Body of pancreas (tissue), 2 donors: ENCODE measurements around the gene CEP72. TPM values are rescaled to one million over a fixed set of nuclear protein-coding genes. Genes with fewer than 3 reads are reported as not detected.

Experiments
- total RNA-seq, 2 donors: library from RNA; depleted of rRNA; stranded (reverse); fragments of >200 nt; gene quantifications; one replicate each; pipeline ENCODE4 v1.1.0, GENCODE V29; 2016

Gene CEP72
- total RNA-seq, 2 donors from 2014 or later: 1.3 to 7.8 TPM

Other genes starting within 250 kb of the CEP72 start
- 10 to 100 TPM; 32.2 to 79.1 TPM for gene EXOC3, start 169.2 kb upstream of the CEP72 start, total RNA-seq
- 1 to 10 TPM; 2.0 to 4.7 TPM for gene SLC9A3, start 87.9 kb upstream of the CEP72 start, total RNA-seq
- 1 to 10 TPM; 2.6 to 5.2 TPM for gene TPPP, start 81.0 kb downstream of the CEP72 start, total RNA-seq
- 1 to 10 TPM; 6.2 to 8.9 TPM for gene ZDHHC11B, start 172.4 kb downstream of the CEP72 start, total RNA-seq
- gene ZDHHC11, start 238.6 kb downstream of the CEP72 start, total RNA-seq: 10 to 100 TPM in 1 of 2 donors, 1 to 10 TPM in 1; 4.7 to 10.9 TPM